H9 (cell line): ENCODE results near the gene PRSS56. TPM values are rescaled to one million over a fixed set of nuclear protein-coding genes. Genes with fewer than 3 reads are reported as not detected.

Experiments used
- DNase-seq: peaks from one replicate; pipeline ENCODE4 v3.0.0-alpha.2; 2017
- H2AFZ ChIP-seq: one replicate; pipeline ENCODE4 v1.6.1; 2013; ENCODE audit warnings: mild to moderate bottlenecking, low read length, control low read depth, moderate library complexity
- H2AK5ac ChIP-seq: 2 replicates; pipeline ENCODE4 v1.6.1; 2013; ENCODE audit warnings: low read length, control low read depth, mixed read lengths; ENCODE audit not compliant: insufficient read length
- H2BK120ac ChIP-seq: one replicate; pipeline ENCODE4 v1.6.1; 2013; ENCODE audit warnings: low read depth, mild to moderate bottlenecking, low read length, control low read depth, inconsistent platforms; ENCODE audit not compliant: poor library complexity, severe bottlenecking
- H2BK12ac ChIP-seq: 2 replicates; pipeline ENCODE4 v1.6.1; 2013; ENCODE audit warnings: low read length, control low read depth, mixed read lengths, low read depth; ENCODE audit not compliant: insufficient read length
- H2BK15ac ChIP-seq: 2 replicates; pipeline ENCODE4 v1.6.1; 2013; ENCODE audit warnings: low read depth, low read length, control low read depth
- H2BK20ac ChIP-seq: one replicate; pipeline ENCODE4 v1.6.1; 2013; ENCODE audit warnings: low read depth, mild to moderate bottlenecking, low read length, control low read depth, inconsistent platforms; ENCODE audit not compliant: poor library complexity, severe bottlenecking
- H2BK5ac ChIP-seq: 2 replicates; pipeline ENCODE4 v1.6.1; 2013; ENCODE audit warnings: low read length, control low read depth, mixed read lengths; ENCODE audit not compliant: insufficient read length
- H3K14ac ChIP-seq: 2 replicates; pipeline ENCODE4 v1.6.1; 2013; ENCODE audit warnings: low read length, control low read depth; ENCODE audit not compliant: insufficient read depth
- H3K18ac ChIP-seq: 2 replicates; pipeline ENCODE4 v1.6.1; 2013; ENCODE audit warnings: low read depth, mild to moderate bottlenecking, mixed read lengths, low read length, control low read depth; ENCODE audit not compliant: insufficient read length
- H3K23ac ChIP-seq: 2 replicates; pipeline ENCODE4 v1.6.1; 2013; ENCODE audit warnings: low read length, control low read depth, mixed read lengths, low read depth; ENCODE audit not compliant: insufficient read length
- H3K23me2 ChIP-seq: 2 replicates; pipeline ENCODE4 v1.6.1; 2013; ENCODE audit warnings: low read depth, mild to moderate bottlenecking, mixed read lengths, low read length, control low read depth; ENCODE audit not compliant: insufficient read length, poor library complexity, severe bottlenecking
- H3K27ac ChIP-seq: 2 replicates; pipeline ENCODE4 v1.5.1; 2013; ENCODE audit warnings: low read length, control low read depth, mixed read lengths, low read depth; ENCODE audit not compliant: insufficient read length
- H3K27me3 ChIP-seq: 2 replicates; pipeline ENCODE4 v1.6.1; 2013; ENCODE audit warnings: low read length, control low read depth, inconsistent platforms; ENCODE audit not compliant: insufficient read depth
- H3K4ac ChIP-seq: 2 replicates; pipeline ENCODE4 v1.6.1; 2013; ENCODE audit warnings: low read depth, mild to moderate bottlenecking, control low read depth, inconsistent platforms, low read length, moderate library complexity
- H3K4me1 ChIP-seq: 2 replicates; pipeline ENCODE4 v1.6.1; 2013; ENCODE audit warnings: low read length, control low read depth, inconsistent platforms; ENCODE audit not compliant: insufficient read depth
- H3K4me2 ChIP-seq: 2 replicates; pipeline ENCODE4 v1.6.1; 2013; ENCODE audit warnings: low read length, control low read depth, mixed read lengths; ENCODE audit not compliant: insufficient read length, insufficient read depth
- H3K56ac ChIP-seq: 2 replicates; pipeline ENCODE4 v1.6.1; 2013; ENCODE audit warnings: low read depth, mild to moderate bottlenecking, mixed read lengths, low read length, control low read depth; ENCODE audit not compliant: insufficient read length
- H3K79me1 ChIP-seq: 2 replicates; pipeline ENCODE4 v1.6.1; 2013; ENCODE audit warnings: low read depth, mild to moderate bottlenecking, moderate library complexity, low read length, control low read depth, inconsistent platforms; ENCODE audit not compliant: insufficient read depth, poor library complexity, severe bottlenecking
- H3K79me2 ChIP-seq: 2 replicates; pipeline ENCODE4 v1.6.1; 2013; ENCODE audit warnings: low read length, control low read depth, inconsistent platforms; ENCODE audit not compliant: insufficient read depth
- H3K9ac ChIP-seq: 2 replicates; pipeline ENCODE4 v1.6.1; 2013; ENCODE audit warnings: low read length, control low read depth, mixed read lengths; ENCODE audit not compliant: insufficient read length; ENCODE audit errors: extremely low read depth
- H3K9me3 ChIP-seq: one replicate; pipeline ENCODE4 v1.6.1; 2013; ENCODE audit warnings: low read depth, low read length, inconsistent platforms; ENCODE audit not compliant: control insufficient read depth
- H3T11ph ChIP-seq: one replicate; pipeline ENCODE4 v1.6.1; 2013; ENCODE audit warnings: mild to moderate bottlenecking, low read length, control low read depth, inconsistent platforms
- H4K20me1 ChIP-seq: one replicate; pipeline ENCODE4 v1.6.1; 2013; ENCODE audit not compliant: control insufficient read depth, insufficient read length, insufficient read depth
- H4K5ac ChIP-seq: 2 replicates; pipeline ENCODE4 v1.6.1; 2013; ENCODE audit warnings: low read depth, mild to moderate bottlenecking, mixed read lengths, low read length, control low read depth; ENCODE audit not compliant: insufficient read length
- H4K8ac ChIP-seq: replicated peaks from 2 replicates; pipeline ENCODE4 v1.6.1; 2013; ENCODE audit warnings: low read length, control low read depth, mixed read lengths, low read depth; ENCODE audit not compliant: insufficient read length
- H4K91ac ChIP-seq: 2 replicates; pipeline ENCODE4 v1.6.1; 2013; ENCODE audit warnings: low read depth, mild to moderate bottlenecking, moderate library complexity, mixed read lengths, low read length, control low read depth; ENCODE audit not compliant: insufficient read length
- H3K27ac Mint-ChIP-seq, 3 experiments: 2 replicates in 2 of 3; 3 replicates in 1 of 3; pipeline ENCODE4 v1.8.0; 2020 to 2021; ENCODE audit warnings: mixed read lengths in 3 of 3, mild to moderate bottlenecking in 1 of 3, moderate library complexity in 1 of 3
- H3K27me3 Mint-ChIP-seq: 2 replicates; pipeline ENCODE4 v1.8.0; 2021; ENCODE audit warnings: low read depth, mild to moderate bottlenecking, moderate library complexity, mixed read lengths
- H3K36me3 Mint-ChIP-seq, 3 experiments: 2 replicates in 2 of 3; 3 replicates in 1 of 3; pipeline ENCODE4 v1.8.0; 2020 to 2021; ENCODE audit warnings: low read depth in 3 of 3, mixed read lengths in 3 of 3; ENCODE audit not compliant: insufficient read depth in 1 of 3
- H3K4me1 Mint-ChIP-seq, 2 experiments: 2 replicates each; pipeline ENCODE4 v1.8.0; 2020; ENCODE audit warnings: mixed read lengths in 2 of 2
- H3K4me3 Mint-ChIP-seq, 2 experiments: 2 replicates in 1 of 2; 3 replicates in 1 of 2; pipeline ENCODE4 v1.8.0; 2020 to 2021; ENCODE audit warnings: mild to moderate bottlenecking in 2 of 2, mixed read lengths in 2 of 2, moderate library complexity in 1 of 2
- H3K9me3 Mint-ChIP-seq, 2 experiments: 2 replicates in 1 of 2; 3 replicates in 1 of 2; pipeline ENCODE4 v1.8.0; 2020; ENCODE audit warnings: mild to moderate bottlenecking in 2 of 2, mixed read lengths in 2 of 2, moderate library complexity in 1 of 2
- WGBS: extraction: QIAGEN DNeasy Blood & Tissue Kit; methylation state at CpG from one replicate; pipeline ENCODE4 v1.1.7; 2013; ENCODE audit warnings: missing lambda C conversion rate, low lambda C conversion rate, mixed read lengths; ENCODE audit not compliant: insufficient read length; ENCODE audit errors: extremely low coverage; 5-methylcytosine and 5-hydroxymethylcytosine counted together
- total RNA-seq: library from RNA; stranded (reverse); gene quantifications from 2 replicates; pipeline ENCODE4 v1.2.1, GENCODE V29; 2021
- TF ChIP-seq, protein P1 (sequence below): fragments of 200-600 bp; sonication (generic); conservative IDR thresholded peaks from 3 replicates; pipeline ENCODE4 v1.8.0; 2021; ENCODE audit warnings: antibody characterized with exemption, mild to moderate bottlenecking

PRSS56 gene
- total RNA-seq, 1 experiment from 2014 or later: not detected

DNA sequence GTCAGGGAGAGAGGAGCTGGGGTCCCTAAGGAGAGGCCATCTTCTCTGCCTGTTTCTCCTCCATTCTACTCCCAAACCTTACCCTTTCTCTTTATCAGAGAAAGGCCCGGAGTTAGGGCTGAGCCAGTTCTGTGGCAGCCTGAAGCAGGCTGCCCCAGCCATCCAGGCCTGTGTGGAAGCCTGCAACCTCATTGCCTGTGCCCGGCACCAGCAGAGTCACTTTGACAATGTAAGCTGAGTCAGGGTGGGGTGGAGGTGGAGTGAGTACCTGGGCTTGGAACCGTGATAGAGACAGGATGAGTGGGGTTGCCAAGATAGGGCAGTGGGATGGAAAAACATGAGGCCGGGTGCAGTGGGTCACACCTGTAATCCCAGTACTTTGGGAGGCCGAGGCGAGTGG lies 24.5 kb downstream of the PRSS56 start:
- H2AFZ ChIP-seq: no peak overlapping the region
- TF ChIP-seq, protein P1, sequence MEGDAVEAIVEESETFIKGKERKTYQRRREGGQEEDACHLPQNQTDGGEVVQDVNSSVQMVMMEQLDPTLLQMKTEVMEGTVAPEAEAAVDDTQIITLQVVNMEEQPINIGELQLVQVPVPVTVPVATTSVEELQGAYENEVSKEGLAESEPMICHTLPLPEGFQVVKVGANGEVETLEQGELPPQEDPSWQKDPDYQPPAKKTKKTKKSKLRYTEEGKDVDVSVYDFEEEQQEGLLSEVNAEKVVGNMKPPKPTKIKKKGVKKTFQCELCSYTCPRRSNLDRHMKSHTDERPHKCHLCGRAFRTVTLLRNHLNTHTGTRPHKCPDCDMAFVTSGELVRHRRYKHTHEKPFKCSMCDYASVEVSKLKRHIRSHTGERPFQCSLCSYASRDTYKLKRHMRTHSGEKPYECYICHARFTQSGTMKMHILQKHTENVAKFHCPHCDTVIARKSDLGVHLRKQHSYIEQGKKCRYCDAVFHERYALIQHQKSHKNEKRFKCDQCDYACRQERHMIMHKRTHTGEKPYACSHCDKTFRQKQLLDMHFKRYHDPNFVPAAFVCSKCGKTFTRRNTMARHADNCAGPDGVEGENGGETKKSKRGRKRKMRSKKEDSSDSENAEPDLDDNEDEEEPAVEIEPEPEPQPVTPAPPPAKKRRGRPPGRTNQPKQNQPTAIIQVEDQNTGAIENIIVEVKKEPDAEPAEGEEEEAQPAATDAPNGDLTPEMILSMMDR: no peak
- no peak overlapping the region for H3K18ac ChIP-seq
- no peaks in the 10 kb centered on the region for H3K79me2 ChIP-seq
- H2BK5ac ChIP-seq: no peak overlapping the region
- H3K23ac ChIP-seq: no peak overlapping the region
- no peak overlapping the region for H4K8ac ChIP-seq
- H4K20me1 ChIP-seq: no peaks in the 10 kb centered on the region
- no peak overlapping the region for H3K4me2 ChIP-seq
- no peak overlapping the region for H3K9ac ChIP-seq
- no peak overlapping the region for H3K56ac ChIP-seq
- H3K79me1 ChIP-seq: no peaks in the 10 kb centered on the region
- no peak overlapping the region for H2BK120ac ChIP-seq
- no peak overlapping the region for H3K27ac ChIP-seq
- Mint-ChIP-seq H3K9me3 (peaks cover 13% of the 10 kb centered on the region in 2 experiments), H3K36me3 (peaks cover 32% of the 10 kb centered on the region in 3 experiments), H3K27ac (peak overlapping the region in 1 of 3 experiments; percentile 59; a peak in 1 of 7 replicates), H3K27me3 (peaks cover 2% of the 10 kb centered on the region; the same call in 1 of the 2 replicates), H3K4me3 (no peak overlapping the region; a peak in 1 of 5 replicates), H3K4me1 (peaks cover 4 to 9% of the 10 kb centered on the region in 2 experiments)
- H2BK20ac ChIP-seq: no peak overlapping the region
- no peak for DNase-seq
- no peaks in the 10 kb centered on the region for H3K4me1 ChIP-seq
- H3K14ac ChIP-seq: no peak overlapping the region
- H3K23me2 ChIP-seq: no peaks in the 10 kb centered on the region
- H3K9me3 ChIP-seq: no peaks in the 10 kb centered on the region
- no peak overlapping the region for H4K5ac ChIP-seq
- H3K27me3 ChIP-seq: no peaks in the 10 kb centered on the region; the same call in 1 of the 2 replicates
- H3T11ph ChIP-seq: no peak overlapping the region
- H4K91ac ChIP-seq: no peak overlapping the region
- no peak overlapping the region for H2AK5ac ChIP-seq
- no CpG with 5 or more reads among the region's 6 CpGs for WGBS
- H2BK15ac ChIP-seq: no peak overlapping the region
- H2BK12ac ChIP-seq: no peak overlapping the region
- no peak overlapping the region for H3K4ac ChIP-seq
